Measurements from ENCODE around the gene NRG2.

The NRG2 gene

DNA sequence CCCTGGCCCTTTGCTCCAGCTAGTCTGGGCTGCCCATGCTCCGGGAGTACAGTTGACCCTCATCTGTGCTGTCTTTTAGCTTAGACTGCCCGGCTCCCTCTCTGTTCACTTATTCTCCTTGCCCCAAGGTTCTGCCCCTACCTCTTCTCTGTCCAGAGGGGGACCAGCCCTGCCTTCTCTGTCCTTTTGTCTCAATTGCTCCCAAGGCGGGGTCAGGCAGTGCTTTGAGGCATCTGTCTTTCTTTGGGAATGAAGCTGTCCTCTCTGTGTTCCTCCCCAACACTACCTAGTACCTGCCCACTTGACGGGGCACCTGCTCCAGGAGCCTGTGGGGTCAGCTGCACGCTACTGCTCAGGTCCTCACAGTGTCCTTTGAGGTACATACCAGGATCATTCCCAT, 188.1 kb downstream of the NRG2 start:
- DNase-seq (ENCODE audit: low spot score), result no peak

DNA sequence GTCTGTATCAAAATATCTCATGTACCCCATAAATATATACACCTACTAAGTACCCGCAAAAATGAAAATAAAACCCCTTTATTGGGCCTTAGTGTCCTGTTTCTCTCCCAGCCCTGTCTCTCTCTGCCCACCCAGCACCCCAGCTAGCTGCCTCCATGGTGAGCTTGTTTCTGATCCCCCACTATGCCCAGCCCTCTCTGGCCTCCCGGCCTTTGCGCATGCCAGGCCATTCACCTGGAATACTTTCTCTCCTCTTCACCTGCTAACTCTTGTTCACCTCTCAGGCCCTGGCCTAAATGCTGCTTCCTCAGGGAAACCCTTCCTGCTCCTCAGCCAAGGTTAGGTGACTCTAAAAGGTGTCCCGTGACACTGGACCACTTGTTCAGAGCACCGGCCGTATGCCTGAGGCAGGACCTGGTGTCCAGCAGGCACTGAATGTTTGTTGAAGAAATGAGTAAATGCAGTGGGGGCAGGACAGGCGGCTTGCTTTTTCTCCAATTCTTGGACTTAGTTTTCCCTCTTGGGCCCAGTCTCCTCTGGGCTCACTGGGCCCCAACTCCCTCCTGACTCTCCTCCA, 189.0 kb downstream of the NRG2 start:
- no peak for DNase-seq (ENCODE audit: low spot score)

DNA sequence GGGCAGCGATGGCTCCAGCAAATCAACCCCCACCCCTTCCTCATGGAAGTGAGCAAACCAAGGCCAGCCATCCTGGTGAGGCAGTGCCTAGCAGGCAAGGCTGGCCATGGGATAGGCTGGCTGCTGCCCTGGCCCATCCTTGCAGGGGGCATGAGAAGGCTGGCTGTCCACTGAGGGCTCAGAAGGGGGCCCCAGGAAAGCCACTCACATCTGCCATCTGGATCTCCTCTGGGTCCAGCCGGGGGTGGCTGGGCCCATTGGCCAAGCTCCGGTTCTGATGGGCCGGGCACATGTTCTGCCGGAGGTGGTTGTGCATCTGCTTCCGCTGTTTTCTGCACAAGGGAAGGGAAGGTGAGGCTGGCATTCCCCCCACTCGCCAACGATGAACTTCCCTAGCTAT, 190.4 kb downstream of the NRG2 start:
- no peak for DNase-seq (ENCODE audit: low spot score)

DNA sequence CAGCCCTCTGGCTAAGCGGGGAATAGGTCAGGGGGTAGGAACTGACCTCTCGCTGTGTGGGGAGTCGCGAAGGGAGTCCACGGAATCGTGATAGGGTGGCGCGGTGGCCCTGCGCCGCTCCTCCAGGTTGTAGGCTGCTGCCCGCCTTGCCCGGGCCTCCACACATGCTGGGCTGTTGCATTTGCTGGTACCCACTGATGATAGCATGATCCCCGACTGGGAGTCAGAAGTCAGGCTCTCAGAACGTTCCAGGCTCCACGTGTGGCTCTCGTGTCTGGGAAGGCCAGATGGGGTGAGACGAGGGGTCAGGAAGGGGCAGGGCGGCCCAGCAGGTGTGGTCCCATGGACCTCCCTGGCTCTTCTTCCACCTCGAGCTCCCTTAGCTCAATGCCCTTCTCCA, 191.5 kb downstream of the NRG2 start:
- DNase-seq (ENCODE audit: low spot score), result no peak

DNA sequence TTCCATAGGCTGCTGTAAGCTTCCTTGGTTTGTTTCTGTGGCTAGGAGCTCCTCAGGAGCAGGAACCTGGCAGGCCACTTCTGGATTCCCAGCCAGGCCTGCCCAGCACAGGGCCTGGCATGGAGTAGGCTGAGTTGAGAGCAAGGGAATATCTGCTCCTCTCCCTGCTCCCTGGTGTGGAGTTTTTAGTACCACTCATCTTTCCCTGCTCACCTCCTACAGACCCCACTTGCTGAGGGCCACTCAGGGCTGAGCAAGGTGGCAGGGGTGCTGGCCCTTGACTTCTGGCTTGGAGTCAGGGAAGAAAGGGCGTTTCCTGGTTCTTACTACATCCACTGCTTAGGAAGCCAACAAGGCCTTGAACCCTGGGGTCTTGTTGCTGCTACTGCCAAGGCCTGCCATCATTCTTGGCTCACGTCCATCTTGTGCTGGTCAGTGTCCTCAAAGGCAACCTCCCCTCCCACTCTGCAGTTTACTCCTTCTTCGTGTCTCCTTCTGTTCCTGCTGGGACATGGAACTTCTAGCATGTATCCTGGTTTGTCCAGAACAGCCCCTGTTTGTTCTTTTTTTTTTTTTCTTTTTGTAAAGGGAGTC, 192.6 kb downstream of the NRG2 start:
- DNase-seq (ENCODE audit: low spot score), result no peak

DNA sequence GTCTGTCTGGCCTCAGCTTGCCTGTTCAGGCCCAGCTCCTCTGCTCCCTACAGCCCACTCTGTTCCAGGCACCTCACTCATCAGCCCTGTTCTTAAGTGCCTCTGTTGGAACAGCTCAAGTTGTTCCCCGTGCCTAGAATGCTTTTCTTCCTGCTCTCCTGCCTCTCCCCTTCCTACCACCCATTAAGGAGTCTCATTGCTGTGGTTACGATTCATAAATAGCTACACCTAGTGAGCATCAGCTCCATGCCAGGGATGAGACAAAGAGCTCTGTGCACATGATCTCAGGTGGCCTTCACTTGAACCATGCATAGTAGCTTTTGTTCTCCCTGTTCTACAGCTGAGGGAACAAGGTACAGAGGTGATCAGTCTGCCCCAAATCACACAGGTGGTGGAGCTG, 193.2 kb downstream of the NRG2 start:
- DNase-seq (ENCODE audit: low spot score), result no peak

DNA sequence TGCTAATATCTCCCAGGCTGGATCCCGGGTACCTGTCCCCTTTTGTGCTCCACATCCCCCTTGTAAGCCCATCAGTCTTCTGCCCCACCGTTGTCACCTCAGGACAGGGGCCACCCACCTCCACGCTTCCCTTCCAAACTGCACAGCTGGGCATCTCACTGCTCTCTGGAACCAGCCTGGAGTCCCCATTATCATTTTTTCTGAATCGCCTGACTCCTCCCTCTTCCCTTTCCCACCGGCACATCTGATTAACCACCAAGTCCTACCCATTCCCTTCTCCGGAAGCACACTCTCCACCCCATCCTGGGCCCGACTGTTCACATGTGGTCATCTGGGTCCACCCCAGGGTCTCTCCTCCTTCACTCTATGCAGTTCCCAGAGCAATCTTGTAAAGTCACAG, 193.6 kb downstream of the NRG2 start:
- no peak for DNase-seq (ENCODE audit: low spot score)

DNA sequence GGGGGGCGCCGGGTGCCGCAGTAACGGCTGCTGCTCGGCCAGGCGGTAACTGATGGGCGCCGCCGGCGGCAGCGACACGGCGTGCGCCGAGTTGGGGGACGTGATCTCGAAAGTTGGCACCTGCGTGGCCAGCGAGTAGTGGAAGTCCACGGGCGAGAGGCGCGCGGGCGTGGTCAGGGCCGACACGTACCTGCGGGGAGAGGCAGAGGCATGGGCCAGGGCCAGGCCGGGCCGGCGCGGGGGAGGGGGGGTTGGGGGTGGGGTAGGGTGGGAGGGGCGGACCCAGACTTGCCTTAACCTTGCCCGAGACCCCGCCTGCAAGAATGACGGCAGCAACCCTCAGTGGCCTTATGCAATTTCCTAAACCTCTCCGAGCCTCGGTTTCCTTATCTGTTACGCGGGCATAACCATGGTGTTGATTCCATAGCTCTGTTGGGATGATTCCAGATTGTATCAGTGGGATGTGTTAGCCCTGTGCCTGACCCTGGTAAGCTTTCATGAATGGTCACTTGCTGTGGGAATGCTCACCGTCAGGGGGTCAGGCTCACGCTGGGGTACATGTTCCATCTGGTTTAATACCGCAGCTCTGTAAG, 194.5 kb downstream of the NRG2 start:
- DNase-seq (ENCODE audit: low spot score), result no peak

DNA sequence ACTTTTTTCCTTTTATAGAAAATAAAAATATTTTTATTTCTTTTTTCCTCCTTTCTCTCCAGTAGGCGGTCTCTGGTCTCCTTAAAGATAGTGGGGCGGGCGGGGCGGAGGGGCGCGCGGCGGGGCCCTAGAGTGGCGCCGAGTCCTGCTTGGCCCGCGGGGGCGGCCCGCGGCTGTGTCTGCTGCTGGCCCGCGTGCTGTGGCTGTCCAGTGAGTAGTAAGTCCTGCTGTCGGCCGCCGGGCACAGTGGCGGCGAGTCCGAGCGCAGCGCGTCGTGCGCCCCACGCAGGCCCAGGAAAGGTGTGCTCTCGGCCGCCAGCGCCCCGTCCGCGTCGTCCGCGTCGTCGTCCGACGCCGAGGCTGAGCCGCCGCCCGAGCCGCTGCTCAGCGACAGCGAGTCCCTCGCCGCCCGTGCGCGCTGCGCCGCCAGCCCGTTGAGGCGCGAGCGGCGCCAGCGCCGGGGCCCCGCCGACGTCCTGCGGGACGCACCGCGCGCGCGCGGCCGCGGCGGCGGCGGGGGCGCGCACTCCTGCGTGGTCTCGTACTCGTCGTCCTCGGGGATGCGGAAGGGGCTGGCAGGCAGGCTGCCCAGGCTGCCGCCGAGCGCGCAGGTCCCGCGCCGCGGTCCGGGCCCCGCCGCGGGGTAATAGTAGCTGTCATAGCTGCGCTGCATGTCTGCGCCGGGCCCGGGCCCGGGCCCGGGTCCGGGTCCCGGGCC, 195.2 kb downstream of the NRG2 start:
- DNase-seq (ENCODE audit: low spot score), result peak; percentile 82

DNA sequence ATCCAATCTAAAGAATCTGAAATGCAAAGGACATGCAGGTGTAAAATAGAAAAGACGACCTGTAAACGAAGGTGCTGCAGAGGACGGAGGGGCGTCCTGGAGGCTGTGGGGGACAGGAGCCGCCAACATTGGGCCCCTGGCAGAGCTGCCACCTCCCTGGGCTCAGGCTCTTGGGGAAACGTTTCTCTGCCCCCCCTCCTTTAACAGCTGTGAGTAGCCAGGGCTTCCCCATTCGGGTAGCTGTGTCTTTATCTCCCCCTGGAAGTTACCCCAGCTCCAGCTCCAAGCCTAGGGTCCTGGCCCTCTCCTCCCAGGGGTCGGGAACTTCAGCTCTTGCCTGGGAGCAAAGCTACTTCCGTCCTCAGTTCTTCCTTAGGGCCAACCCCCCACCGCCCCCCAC, 196.0 kb downstream of the NRG2 start:
- no peak for DNase-seq (ENCODE audit: low spot score)

DNA sequence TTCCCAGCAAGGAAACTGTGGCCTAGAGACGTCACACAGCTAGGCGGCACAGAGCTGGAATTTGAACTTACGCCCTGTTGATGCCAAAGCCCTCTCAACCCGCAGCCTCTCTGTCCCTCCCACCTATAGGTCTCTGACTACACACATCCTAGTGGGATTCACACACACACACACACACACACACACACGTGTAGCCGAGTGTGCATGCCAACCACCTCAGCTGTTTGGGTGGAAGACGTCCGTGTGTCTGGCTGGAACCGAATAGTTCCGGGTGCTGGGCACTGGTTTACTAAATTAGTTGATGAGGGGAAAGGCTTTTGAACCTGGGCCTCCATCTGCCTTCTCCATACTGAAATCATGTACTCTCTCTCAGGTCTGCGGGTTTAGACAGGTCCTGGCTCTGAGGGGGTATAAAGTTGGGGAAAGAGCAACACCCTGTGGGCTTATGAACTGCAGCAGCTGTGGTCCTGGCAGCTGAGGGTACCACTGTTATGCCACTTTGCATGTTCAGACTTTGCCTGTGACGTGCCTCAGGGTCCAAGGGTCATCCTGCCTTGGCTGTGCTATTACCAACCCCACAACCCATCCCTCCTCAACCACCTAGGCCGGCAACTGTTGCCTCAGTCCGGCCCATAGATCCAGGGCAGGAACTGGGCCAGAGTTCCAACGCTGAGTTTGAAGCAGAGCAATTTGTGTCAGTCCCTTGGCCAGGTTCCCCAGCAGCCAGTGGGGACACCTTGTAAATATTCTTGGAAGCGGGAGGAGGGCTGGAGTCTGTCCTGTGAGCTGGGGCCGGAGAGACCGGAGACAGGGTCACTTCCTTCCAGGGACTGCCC, 197.0 kb downstream of the NRG2 start:
- no peak for DNase-seq (ENCODE audit: low spot score)

DNA sequence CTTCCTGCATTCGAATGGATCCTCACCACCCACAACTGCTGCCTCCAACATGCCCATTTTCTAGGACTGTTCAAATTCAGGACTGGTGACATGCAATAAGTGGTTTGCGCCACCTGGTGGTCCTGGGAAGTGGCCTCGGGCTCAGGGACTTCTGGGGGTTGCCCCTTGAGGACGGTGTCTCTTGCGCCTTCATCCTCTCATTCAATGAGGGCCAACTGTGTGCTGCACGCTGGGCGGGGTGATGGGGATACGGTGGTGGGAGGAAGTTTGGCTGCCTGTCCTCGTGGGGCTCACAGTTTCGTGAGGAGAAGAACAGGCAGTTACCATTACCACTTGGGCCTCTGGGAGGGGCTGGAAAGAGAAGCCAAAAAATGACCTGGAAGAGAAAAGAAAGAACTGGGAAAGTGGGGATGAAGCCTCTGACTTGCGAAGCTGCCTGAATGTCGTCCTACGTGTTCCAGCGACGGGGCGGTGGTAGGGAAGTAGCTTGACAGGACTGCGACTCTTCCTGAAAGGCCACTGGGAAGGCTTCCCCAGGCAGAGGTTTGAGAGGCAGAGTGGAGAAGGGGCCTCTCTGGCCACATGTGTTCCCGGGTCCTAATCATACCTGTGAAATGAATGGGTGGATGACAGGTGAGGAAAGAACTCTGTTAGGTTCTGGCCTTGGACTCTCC, 198.5 kb downstream of the NRG2 start:
- peak; percentile 85 for DNase-seq (ENCODE audit: low spot score)

DNA sequence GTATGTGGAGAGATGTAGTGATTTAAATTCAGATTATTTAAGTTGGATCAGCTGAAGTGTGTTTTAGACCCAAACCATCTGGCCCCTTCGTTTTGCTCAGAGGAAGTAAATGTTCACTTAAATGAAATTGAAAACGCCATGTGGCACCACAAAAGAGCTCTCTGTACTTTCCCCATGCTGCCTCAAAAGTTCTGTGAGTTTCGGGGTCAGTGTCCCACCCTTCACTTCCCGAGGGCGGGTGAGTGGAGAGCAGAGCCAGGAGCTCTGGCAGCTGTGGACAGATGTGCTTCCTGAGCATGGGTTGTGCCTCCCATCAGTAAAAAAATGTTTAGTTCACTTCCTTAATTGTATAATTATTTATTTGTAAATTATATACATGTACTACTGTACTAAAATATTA, 199.1 kb downstream of the NRG2 start:
- no peak for DNase-seq (ENCODE audit: low spot score)

DNA sequence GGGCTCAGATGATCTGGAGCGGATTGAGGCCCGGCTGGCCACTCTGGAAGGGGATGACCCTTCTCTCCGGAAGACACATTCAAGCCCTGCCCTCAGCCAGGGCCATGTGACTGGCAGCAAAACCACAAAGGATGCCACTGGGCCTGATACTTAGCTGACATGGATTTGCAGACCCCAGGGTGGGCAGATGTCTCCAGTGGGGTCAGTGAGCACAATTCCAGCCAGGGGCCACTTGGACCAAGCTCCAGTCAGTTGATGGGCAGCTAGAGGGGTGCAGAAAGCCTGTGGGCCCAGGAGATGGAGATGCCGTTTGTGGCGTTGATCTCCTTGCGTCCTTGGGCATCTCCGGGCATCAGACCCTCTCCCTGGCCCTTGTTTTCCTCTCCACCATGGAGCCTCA, 200.8 kb downstream of the NRG2 start:
- DNase-seq (ENCODE audit: low spot score), result no peak

DNA sequence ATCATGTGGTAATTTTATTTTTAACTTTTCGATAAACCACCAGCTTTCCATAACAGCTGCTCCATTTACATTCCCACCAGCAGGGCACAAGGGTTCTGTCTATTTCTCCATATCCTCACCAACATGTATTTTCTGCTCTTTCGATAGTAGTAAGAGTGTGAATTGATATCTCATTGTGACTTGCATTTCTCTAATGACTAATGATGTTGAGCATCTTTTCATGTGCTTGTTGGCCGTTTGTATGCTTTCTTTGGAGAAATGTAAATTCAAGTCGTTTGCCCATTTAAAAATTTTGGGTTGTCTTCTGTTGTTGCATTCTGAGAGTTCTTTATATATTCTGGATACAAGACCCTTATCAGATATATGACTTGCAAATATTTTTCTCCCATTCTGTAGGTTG, 201.6 kb downstream of the NRG2 start:
- no peak for DNase-seq (ENCODE audit: low spot score)

DNA sequence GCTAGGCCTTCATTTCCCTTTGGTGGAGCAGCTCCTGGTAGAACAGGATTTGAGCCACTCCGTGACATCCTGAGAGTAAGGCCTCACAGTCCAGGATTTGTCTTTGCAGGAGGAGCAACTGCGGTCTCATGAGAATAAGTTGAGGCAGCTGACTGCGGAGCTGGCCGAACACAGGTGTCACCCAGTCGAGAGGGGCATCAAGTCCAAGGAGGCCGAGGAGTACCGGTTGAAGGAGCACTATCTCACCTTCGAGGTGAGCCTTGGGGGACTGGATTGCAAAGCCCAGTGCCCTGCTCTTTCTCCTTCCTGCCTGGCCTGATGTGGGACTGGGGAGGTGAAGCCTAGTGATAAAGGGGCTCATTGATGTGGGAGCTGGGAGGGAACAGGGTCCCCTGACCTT, 203.2 kb downstream of the NRG2 start:
- no peak for DNase-seq (ENCODE audit: low spot score)

DNA sequence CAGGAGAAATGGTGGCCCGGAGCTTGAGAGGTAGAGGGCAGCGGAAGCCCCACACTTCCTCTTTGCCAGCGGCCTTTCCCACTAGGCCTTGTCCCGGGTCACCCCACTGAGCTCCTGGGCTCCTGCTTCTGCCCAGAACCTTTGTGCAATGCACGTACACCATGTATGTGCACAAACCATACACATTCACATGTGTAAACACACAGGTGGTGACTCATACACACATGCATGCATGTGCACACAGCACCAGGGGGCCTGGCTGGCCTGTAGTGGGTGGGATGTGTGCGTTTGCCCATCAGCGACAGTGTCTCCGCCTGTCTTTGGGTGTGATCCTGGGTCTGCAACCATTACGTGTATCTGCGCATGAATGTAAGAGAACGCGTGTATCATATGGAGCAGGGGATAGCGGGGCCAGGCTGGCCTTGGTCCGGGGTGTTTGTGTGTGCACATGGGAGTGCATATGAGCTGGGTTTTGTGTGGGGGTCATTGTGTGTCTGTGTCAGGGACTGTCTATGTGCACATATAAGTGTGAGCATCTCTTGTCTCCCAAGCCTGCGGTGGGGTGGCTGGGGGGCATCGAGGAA, 203.8 kb downstream of the NRG2 start:
- DNase-seq (ENCODE audit: low spot score), result no peak

DNA sequence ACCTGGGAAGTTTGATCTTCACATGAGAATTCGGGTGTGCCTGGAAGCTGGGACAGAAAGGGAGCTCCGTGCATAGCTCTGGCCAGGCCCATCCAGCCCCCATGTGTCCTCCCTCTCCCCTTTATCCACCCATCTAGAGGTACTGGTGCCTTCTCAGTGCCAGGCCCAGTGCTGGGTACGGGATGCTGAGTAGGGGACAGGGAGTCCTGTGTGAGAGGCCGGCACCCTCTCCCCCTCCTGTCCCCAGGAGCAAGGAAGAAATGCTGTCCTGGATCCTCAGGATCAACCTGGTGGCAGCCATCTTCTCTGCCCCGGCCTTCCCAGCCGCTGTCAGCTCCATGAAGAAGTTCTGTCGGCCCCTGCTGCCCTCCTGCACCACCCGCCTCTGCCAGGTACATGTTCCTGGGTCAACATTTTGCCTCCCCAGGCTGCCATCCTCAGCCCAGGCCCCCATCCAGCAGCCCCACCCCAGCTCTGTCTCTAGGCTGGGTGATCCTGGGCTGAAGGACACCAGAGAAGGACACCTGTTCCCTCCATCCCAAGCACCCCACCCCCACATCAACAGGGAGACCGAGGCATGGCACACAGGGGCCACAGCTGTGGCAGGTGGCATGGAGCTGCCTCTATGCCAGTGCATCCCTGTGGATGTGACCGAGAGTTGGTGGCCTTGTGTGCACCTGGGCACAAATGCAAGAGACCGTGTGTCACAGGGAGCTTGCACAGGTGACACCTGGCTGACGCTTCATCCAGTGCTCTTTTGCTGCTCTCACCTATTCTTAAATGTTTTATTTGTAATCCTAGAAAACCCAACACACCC, 204.5 kb downstream of the NRG2 start:
- no peak for DNase-seq (ENCODE audit: low spot score)

DNA sequence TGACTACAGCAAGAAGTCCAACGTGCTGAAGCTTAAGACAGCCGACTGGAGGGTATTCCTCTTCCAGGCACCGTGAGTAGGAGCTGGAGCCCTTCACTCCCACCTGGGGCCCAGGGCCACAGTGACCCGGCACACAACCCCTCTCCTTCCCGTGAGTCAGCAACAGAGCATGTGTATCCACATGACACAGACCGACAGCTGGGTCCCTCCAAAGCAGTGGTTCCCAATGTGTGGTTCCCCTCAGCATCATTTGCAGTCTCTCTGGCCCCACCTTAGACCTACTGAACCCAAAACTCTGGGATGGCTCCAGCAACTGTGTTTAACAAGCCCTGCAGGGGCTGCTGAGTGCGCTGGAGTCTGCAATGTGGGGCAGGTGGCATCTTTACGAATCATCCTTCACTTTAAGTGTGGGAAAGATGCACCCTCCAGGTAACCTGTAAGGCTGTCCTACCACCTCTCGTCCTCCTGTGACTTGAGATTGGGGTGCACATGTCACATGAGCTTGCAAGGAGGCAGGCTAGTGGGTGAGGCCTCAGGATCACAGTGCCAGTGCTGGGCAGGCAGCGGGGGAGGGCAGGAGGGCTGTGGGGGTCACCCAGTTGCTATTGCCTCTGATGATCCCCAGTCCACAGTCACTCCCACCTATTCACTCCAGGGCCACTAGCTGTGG, 205.3 kb downstream of the NRG2 start:
- no peak for DNase-seq (ENCODE audit: low spot score)
